ENCODE results near the gene COX7A2L.
"Not testable (repeated sequence)": the region's sequence is repeated elsewhere in the genome, so short reads cannot be mapped to it uniquely, and the experiment has no call there.

COX7A2L gene

DNA sequence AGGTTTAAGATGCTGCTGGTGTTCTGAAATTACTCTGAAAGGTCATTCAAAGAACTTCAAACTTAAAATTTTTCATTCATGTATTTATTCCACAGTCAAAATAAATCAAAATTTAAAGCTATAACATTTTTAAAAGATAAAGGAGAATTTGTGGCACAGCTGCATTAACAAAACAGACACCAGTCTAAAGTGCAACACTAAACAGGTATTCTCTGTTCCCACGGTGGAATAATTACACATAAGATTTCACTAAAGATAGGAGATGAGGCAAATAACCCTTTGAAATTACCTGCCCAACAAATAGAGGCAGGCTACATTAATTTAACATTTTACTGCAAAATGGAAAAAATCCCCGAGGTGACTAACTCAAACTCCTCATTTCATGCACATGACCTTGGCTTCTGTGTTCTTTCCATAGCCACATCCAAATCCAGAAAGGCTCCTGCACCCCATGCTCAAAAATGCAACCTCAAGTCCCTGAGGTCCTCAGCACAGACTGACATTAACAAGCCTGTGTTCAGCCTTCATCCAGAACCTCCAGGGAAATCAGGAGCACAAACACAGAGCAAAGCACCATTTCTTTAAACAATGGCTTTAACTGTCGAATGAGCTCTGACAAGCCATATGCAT lies 10.5 kb downstream of the COX7A2L start:
- no peak overlapping the region for H3K27ac ChIP-seq
- TF ChIP-seq, protein P1, sequence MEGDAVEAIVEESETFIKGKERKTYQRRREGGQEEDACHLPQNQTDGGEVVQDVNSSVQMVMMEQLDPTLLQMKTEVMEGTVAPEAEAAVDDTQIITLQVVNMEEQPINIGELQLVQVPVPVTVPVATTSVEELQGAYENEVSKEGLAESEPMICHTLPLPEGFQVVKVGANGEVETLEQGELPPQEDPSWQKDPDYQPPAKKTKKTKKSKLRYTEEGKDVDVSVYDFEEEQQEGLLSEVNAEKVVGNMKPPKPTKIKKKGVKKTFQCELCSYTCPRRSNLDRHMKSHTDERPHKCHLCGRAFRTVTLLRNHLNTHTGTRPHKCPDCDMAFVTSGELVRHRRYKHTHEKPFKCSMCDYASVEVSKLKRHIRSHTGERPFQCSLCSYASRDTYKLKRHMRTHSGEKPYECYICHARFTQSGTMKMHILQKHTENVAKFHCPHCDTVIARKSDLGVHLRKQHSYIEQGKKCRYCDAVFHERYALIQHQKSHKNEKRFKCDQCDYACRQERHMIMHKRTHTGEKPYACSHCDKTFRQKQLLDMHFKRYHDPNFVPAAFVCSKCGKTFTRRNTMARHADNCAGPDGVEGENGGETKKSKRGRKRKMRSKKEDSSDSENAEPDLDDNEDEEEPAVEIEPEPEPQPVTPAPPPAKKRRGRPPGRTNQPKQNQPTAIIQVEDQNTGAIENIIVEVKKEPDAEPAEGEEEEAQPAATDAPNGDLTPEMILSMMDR (IDR thresholded peaks at IDR 0.05), result no peak
- no peak for TF ChIP-seq ZFX (IDR thresholded peaks at IDR 0.05; ENCODE audit: borderline replicate concordance)

DNA sequence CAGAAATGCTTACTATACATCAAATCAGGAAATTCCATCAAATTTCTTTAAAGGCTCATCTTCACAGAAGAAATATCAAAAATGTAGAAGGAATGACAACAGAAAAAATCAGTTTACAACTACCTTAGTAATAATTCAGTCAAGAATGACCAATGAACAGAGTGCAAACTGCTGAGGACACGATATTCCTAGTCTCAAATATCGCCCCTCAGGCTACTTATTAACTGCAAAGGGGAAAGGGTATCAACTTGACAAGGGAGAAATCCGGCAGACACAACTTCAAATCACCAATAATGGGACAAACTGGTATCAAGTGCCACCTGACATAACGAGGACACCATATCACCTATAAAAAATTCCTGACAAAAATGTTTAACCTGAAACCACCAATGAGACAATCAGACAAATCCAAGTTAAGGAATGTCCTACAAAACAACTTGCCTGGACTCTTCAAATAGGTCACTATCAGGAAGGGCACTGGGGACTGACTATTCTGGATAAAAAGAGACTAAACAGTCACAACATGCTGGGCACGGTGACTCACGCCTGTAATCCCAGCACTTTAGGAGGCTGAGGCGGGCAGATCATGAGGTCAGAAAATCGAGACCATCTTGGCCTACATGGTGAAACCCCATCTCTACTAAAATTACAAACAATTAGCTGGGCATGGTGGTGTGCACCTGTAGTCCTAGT lies 12.8 kb downstream of the COX7A2L start:
- H3K27ac ChIP-seq, result no peak overlapping the region
- TF ChIP-seq ZFX (IDR thresholded peaks at IDR 0.05; ENCODE audit: borderline replicate concordance), result no peak
- TF ChIP-seq, protein P1 (IDR thresholded peaks at IDR 0.05), result no peak

DNA sequence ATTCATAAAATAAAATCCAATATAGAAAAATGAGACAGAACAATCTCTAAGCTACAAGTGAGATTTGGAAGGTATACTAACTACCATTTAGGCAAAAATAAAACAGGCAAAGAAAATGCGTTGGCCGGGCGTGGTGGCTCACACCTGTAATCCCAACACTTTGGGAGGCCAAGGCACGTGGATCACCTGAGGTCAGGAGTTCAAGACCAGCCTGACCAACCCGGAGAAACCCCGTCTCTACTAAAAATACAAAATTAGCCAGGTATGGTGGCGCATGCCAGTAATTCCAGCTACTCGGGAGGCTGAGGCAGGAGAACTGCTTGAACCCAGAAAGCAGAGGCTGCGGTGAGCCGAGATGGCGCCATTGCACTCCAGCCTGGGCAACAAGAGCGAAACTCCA lies 13.5 kb downstream of the COX7A2L start:
- not testable (repeated sequence) for H3K27ac ChIP-seq

DNA sequence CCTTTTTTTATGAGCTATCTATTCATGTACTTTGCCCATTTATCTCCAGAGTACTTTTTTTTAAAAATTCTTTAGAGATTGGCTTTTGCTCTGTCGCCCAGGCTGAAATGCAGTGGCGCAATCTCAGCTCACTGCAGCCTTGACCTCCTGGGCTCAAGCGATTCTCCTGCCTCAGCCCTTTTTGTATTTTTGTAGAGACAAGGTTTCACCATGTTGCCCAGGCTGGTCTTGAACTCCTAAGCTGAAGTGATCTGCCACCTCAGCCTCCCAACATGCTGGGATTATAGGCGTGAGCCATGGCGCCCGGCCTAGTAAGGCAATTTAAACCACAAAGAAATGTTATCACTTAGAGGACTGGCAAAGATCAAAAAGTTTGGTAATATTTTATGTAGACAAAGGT lies 14.2 kb downstream of the COX7A2L start:
- not testable (repeated sequence) for H3K27ac ChIP-seq

DNA sequence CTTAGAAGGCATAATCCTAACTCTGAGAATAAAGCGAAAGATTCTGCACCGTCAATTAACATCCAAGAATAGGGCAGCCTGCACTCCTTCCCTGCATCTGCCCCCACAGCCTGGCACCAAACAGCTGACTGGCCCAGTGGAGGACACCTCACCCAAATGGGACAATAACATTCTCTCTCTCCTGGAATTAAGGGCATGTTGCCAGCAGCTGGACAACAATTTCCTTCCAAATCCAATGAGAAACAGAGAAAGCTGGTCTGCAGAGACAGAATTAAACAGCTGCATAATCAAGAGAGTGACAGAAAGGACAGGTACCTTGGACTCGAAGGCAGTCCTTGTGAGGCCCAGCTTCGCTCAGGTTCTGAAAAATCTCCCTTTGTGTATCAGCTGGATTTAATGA lies 15.0 kb downstream of the COX7A2L start:
- no peak for TF ChIP-seq ZFX (IDR thresholded peaks at IDR 0.05; ENCODE audit: borderline replicate concordance)
- TF ChIP-seq, protein P1 (IDR thresholded peaks at IDR 0.05), result no peak
- H3K27ac ChIP-seq, result no peak overlapping the region

DNA sequence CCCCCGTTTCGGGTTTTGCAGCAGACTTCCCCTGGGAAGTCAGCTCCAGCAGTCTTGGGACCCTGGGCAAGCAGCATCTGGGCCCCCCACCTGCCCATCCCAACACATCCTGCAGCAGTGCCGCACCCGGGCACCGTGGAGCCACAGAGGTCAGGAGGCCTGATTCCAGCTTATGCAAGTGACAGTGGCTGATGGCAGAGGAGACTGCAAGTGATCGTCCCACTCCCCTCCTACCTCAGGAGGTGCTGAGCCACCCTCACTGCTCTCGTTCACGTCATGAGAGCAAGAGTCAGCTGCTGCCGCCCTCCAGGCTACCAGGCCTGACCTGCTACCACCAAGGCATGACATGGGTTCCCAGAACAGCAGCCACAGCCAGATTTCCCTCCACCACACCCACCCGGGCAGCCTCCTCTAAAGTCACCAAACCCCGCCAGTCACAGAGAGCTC lies 18.2 kb downstream of the COX7A2L start:
- TF ChIP-seq, protein P1 (IDR thresholded peaks at IDR 0.05), result no peak
- no peak for TF ChIP-seq ZFX (IDR thresholded peaks at IDR 0.05; ENCODE audit: borderline replicate concordance)
- no peak overlapping the region for H3K27ac ChIP-seq

DNA sequence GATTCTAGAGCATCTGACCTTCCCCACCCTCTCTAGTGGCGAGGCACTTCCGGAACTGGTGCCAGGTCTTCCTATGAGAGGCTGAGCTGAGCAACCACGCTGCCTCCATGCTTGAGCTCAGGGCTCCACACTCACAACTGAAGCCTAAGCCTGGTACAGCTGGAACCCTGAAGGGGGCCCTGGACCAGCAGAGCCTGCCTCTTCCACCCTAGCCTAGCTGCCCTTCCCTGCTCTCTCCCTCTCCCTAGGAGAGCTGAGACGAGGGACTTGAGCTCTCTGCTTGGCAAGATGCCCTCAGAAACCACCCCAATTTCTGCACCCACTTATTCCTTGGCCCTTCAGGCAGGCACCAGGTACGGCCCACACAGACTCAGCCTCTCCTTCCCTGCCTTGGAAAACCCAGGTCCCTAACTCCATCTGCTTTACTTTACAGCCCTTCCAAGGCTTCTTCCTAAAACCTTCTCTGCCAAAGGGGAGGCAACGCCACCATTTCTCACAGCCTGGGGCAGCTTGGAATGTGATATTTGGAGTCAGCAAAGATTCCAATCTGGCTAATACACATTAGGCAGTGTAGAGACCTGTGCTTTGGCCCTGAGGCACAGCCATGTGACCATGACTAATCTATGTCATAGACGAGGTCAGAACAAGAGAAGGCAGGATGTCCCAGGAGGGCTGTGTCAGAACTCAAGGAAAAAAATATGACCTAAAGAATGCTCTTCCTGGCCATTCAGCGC lies 18.8 kb downstream of the COX7A2L start:
- TF ChIP-seq ZFX (IDR thresholded peaks at IDR 0.05; ENCODE audit: borderline replicate concordance), result no peak
- TF ChIP-seq, protein P1 (IDR thresholded peaks at IDR 0.05), result no peak
- H3K27ac ChIP-seq, result no peak overlapping the region

DNA sequence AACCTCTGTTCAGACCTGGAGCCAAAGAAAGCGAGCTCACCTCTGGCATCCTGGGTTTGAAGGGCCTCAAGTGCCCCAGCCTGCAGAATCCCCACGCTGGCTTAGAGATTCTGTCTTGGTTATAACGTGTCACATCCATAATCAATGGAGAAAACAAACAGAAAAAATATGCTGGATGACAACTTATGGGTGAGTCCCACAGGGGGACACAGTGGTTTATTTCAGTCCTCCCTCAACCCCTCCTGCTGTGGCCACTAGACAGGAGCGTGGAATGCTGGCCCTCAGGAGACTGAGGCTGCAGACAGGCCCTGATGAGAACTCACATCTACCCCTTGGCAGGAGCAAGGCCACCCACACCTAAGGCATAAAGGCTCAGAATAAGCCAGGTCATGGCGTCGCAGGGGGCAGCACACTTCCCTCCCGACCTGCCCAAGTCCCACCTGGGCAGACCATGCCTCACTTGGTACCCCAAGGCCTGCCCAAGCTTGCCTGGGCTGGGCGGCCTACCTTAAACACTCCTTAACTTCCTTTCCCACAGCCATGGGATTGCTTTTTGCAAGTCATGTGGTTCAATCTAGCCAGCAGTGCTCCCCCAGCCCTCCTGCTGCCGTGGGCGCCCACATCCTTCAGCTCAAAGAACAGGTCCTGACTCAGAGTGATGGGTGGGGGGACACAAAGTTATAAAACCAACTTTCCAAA lies 19.9 kb downstream of the COX7A2L start:
- H3K27ac ChIP-seq, result no peak overlapping the region

More for the DNA sequence above, 19.9 kb downstream of the COX7A2L start:
- TF ChIP-seq, protein P1 (IDR thresholded peaks at IDR 0.05), result no peak
- no peak for TF ChIP-seq ZFX (IDR thresholded peaks at IDR 0.05; ENCODE audit: borderline replicate concordance)
